HepG2 (cell line): ENCODE results near the gene RBBP8NL. TPM values are rescaled to one million over a fixed set of nuclear protein-coding genes. Genes with fewer than 3 reads are reported as not detected.

Experiments
- AGO1 ChIP-seq: fragments of 200-400 bp; formaldehyde crosslinking; IDR thresholded peaks from 2 replicates; pipeline ENCODE4 v1.6.1; 2017; ENCODE audit warnings: mild to moderate bottlenecking, low read depth, low read length, moderate library complexity; ENCODE audit not compliant: poor library complexity, severe bottlenecking
- MBD4 ChIP-seq: IDR thresholded peaks from 2 replicates; pipeline ENCODE4 v1.6.1; 2012; ENCODE audit warnings: low read length, inconsistent platforms, borderline replicate concordance
- NBN ChIP-seq: fragments of 450-650 bp; conservative IDR thresholded peaks from 2 replicates; pipeline ENCODE4 v1.6.1; 2017
- NONO ChIP-seq, 2 experiments: fragments of 450-650 bp in 1 of 2; sonication (generic) in 1 of 2; formaldehyde crosslinking in 1 of 2; IDR thresholded peaks in 1 of 2; conservative IDR thresholded peaks in 1 of 2; 2 replicates each; pipeline versions ENCODE4 v1.6.1 to v1.8.0; 2017 to 2022; ENCODE audit warnings: mild to moderate bottlenecking in 1 of 2, missing genetic modification reagents in 1 of 2, moderate library complexity in 1 of 2
- SRSF4 ChIP-seq: fragments of 200-400 bp; formaldehyde crosslinking; IDR thresholded peaks from one replicate; pipeline ENCODE4 v1.6.1; 2018; ENCODE audit warnings: mild to moderate bottlenecking, low read depth, low read length, moderate library complexity; ENCODE audit not compliant: poor library complexity, severe bottlenecking
- ZFY ChIP-seq: sonication (generic); formaldehyde crosslinking; IDR thresholded peaks from 2 replicates; pipeline ENCODE4 v1.4.0; 2020; ENCODE audit warnings: missing genetic modification reagents
- ZNF326 ChIP-seq: sonication (generic); formaldehyde crosslinking; IDR thresholded peaks from 2 replicates; pipeline ENCODE4 v1.4.0; 2020; ENCODE audit warnings: missing genetic modification reagents, borderline replicate concordance
- ZNF512B ChIP-seq: sonication (generic); formaldehyde crosslinking; IDR thresholded peaks from 2 replicates; pipeline ENCODE4 v1.5.1; 2020; ENCODE audit warnings: missing genetic modification reagents, mild to moderate bottlenecking, borderline replicate concordance
- ZNF746 ChIP-seq: sonication (generic); formaldehyde crosslinking; IDR thresholded peaks from 2 replicates; pipeline ENCODE4 v1.8.0; 2022; ENCODE audit warnings: mild to moderate bottlenecking, missing genetic modification reagents
- ZNF747 ChIP-seq: sonication (generic); formaldehyde crosslinking; IDR thresholded peaks from 2 replicates; pipeline ENCODE4 v1.8.1; 2023; ENCODE audit warnings: missing genetic modification reagents, mild to moderate bottlenecking, borderline replicate concordance
- polyA plus RNA-seq, 8 experiments: library from polyadenylated mRNA; depleted of rRNA in 3 of 8; stranded (reverse) in 7 of 8; unstranded in 1 of 8; fragments of >200 nt; fragmentation: Illumina TruSeq in 4 of 8; extraction: Trizol in 4 of 8; gene quantifications; 2 replicates each; pipeline versions ENCODE4 v1.2.1 to v1.2.3, GENCODE V29; 2011 to 2016; ENCODE audit warnings: low read depth in 4 of 8, missing spikeins in 1 of 8, mixed read lengths in 1 of 8; ENCODE audit not compliant: insufficient read depth in 1 of 8
- total RNA-seq, 5 experiments: library from RNA; depleted of rRNA; stranded (reverse); fragments of >200 nt; fragmentation: Illumina TruSeq; extraction: Trizol; gene quantifications; 2 replicates each; pipeline ENCODE4 v1.2.3, GENCODE V29; 2016; ENCODE audit warnings: low read depth in 1 of 5
- TF ChIP-seq, protein P1 (sequence below): sonication (generic); formaldehyde crosslinking; IDR thresholded peaks from 2 replicates; pipeline ENCODE4 v1.9.0; 2021; ENCODE audit warnings: missing genetic modification reagents, borderline replicate concordance
- TF ChIP-seq, protein P2 (sequence below): sonication (generic); formaldehyde crosslinking; IDR thresholded peaks from 2 replicates; pipeline ENCODE4 v1.5.0; 2020; ENCODE audit warnings: mild to moderate bottlenecking, missing genetic modification reagents, moderate library complexity
- TF ChIP-seq, protein P3 (sequence below): sonication (generic); formaldehyde crosslinking; IDR thresholded peaks from 2 replicates; pipeline ENCODE4 v1.4.0; 2020; ENCODE audit warnings: missing genetic modification reagents, mild to moderate bottlenecking, borderline replicate concordance
- TF ChIP-seq, protein P4 (sequence below): IDR thresholded peaks from 2 replicates; pipeline ENCODE4 v1.6.1; 2016; ENCODE audit warnings: control low read depth

RBBP8NL gene
- total and polyA plus RNA-seq, 2 of the 13 experiments (the other 11 are each of a cell fraction or from before 2014, with no cell fraction given) = 0.69 to 0.86 TPM

GRCh38 chr20:62374331-62375152, 52.8 kb downstream of the RBBP8NL start (continued):
- TF ChIP-seq ZNF512B (CRISPR knock-in tag) = no peak
- no peak for TF ChIP-seq MBD4
- TF ChIP-seq, protein P1, sequence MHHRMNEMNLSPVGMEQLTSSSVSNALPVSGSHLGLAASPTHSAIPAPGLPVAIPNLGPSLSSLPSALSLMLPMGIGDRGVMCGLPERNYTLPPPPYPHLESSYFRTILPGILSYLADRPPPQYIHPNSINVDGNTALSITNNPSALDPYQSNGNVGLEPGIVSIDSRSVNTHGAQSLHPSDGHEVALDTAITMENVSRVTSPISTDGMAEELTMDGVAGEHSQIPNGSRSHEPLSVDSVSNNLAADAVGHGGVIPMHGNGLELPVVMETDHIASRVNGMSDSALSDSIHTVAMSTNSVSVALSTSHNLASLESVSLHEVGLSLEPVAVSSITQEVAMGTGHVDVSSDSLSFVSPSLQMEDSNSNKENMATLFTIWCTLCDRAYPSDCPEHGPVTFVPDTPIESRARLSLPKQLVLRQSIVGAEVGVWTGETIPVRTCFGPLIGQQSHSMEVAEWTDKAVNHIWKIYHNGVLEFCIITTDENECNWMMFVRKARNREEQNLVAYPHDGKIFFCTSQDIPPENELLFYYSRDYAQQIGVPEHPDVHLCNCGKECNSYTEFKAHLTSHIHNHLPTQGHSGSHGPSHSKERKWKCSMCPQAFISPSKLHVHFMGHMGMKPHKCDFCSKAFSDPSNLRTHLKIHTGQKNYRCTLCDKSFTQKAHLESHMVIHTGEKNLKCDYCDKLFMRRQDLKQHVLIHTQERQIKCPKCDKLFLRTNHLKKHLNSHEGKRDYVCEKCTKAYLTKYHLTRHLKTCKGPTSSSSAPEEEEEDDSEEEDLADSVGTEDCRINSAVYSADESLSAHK (CRISPR knock-in tag) = no peak
- 0 out of 2 replicates have a peak, but pooled peaks have one; percentile 62 for TF ChIP-seq ZNF326
- no peak for TF ChIP-seq NBN
- TF ChIP-seq NONO (IDR thresholded peaks at IDR 0.05) = no peak
- TF ChIP-seq NONO (CRISPR knock-in tag; conservative IDR thresholded peaks at IDR 0.05) = peak; percentile 72; the same call in 1 of the 2 replicates
- no peak; the same call in 1 of the 2 replicates for TF ChIP-seq ZNF746 (CRISPR knock-in tag)
- 0 out of 2 replicates have a peak, but pooled peaks have one; percentile 6 for TF ChIP-seq ZFY (CRISPR knock-in tag)
- no peak for TF ChIP-seq ZNF747
- no peak for TF ChIP-seq AGO1
- TF ChIP-seq, protein P2, sequence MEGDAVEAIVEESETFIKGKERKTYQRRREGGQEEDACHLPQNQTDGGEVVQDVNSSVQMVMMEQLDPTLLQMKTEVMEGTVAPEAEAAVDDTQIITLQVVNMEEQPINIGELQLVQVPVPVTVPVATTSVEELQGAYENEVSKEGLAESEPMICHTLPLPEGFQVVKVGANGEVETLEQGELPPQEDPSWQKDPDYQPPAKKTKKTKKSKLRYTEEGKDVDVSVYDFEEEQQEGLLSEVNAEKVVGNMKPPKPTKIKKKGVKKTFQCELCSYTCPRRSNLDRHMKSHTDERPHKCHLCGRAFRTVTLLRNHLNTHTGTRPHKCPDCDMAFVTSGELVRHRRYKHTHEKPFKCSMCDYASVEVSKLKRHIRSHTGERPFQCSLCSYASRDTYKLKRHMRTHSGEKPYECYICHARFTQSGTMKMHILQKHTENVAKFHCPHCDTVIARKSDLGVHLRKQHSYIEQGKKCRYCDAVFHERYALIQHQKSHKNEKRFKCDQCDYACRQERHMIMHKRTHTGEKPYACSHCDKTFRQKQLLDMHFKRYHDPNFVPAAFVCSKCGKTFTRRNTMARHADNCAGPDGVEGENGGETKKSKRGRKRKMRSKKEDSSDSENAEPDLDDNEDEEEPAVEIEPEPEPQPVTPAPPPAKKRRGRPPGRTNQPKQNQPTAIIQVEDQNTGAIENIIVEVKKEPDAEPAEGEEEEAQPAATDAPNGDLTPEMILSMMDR (CRISPR knock-in tag) = peak; percentile 28; the same call in 1 of the 2 replicates
- TF ChIP-seq, protein P3, sequence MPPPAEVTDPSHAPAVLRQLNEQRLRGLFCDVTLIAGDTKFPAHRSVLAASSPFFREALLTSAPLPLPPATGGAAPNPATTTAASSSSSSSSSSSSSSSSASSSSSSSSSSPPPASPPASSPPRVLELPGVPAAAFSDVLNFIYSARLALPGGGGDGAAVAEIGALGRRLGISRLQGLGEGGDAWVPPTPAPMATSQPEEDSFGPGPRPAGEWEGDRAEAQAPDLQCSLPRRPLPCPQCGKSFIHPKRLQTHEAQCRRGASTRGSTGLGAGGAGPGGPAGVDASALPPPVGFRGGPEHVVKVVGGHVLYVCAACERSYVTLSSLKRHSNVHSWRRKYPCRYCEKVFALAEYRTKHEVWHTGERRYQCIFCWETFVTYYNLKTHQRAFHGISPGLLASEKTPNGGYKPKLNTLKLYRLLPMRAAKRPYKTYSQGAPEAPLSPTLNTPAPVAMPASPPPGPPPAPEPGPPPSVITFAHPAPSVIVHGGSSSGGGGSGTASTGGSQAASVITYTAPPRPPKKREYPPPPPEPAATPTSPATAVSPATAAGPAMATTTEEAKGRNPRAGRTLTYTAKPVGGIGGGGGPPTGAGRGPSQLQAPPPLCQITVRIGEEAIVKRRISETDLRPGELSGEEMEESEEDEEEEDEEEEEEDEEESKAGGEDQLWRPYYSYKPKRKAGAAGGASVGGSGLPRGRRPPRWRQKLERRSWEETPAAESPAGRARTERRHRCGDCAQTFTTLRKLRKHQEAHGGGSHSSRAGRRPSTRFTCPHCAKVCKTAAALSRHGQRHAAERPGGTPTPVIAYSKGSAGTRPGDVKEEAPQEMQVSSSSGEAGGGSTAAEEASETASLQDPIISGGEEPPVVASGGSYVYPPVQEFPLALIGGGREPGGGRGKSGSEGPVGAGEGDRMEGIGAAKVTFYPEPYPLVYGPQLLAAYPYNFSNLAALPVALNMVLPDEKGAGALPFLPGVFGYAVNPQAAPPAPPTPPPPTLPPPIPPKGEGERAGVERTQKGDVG (CRISPR knock-in tag) = peak; percentile 21; the same call in 1 of the 2 replicates
- no peak for TF ChIP-seq SRSF4
- TF ChIP-seq, protein P4, sequence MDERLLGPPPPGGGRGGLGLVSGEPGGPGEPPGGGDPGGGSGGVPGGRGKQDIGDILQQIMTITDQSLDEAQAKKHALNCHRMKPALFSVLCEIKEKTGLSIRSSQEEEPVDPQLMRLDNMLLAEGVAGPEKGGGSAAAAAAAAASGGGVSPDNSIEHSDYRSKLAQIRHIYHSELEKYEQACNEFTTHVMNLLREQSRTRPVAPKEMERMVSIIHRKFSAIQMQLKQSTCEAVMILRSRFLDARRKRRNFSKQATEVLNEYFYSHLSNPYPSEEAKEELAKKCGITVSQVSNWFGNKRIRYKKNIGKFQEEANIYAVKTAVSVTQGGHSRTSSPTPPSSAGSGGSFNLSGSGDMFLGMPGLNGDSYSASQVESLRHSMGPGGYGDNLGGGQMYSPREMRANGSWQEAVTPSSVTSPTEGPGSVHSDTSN (CRISPR knock-in tag) = no peak
